IMR-90 (cell line): ENCODE data around the gene COX7A1. TPM values are rescaled to one million over a fixed set of nuclear protein-coding genes. Genes with fewer than 3 reads are reported as not detected.

Experiments
- ATAC-seq: fragments of 200-7000 bp; cut with Tn5 transposase; 2 replicates; pipeline ENCODE4 v1.9.1; 2020; ENCODE audit warnings: low read depth, mild to moderate bottlenecking, moderate library complexity
- BruUV-seq: library from RNA; stranded (reverse); fragments of 400-500 nt; replicated peaks from 2 replicates; lab custom pipeline; 2021; lab: Mats Ljungman, UMichigan
- CTCF ChIA-PET: fragments of 300-600 bp; formaldehyde crosslinking; extraction: SDS; loops from one replicate; lab custom pipeline; 2021; ENCODE audit warnings: antibody characterized with exemption; lab: Yijun Ruan, JAX
- POLR2A ChIA-PET: fragments of 300-600 bp; sonication (Branson Sonifier 250); formaldehyde crosslinking; loops from one replicate; lab custom pipeline; 2022; ENCODE audit warnings: antibody characterized with exemption; ENCODE audit not compliant: unreplicated experiment; lab: Charles Lee
- DNase-seq: peaks from one replicate; pipeline ENCODE4 v3.0.0; 2013
- H2AFZ ChIP-seq: replicated peaks from 2 replicates; pipeline ENCODE3; 2013; ENCODE audit warnings: low read length, mild to moderate bottlenecking; ENCODE audit not compliant: poor library complexity
- H2AK5ac ChIP-seq: 2 replicates; pipeline ENCODE4 v1.6.1; 2013; ENCODE audit warnings: low read depth, low read length, inconsistent platforms
- H2AK9ac ChIP-seq: replicated peaks from 2 replicates; pipeline ENCODE3; 2013; ENCODE audit warnings: mild to moderate bottlenecking, low read depth, low read length, moderate library complexity; ENCODE audit not compliant: poor library complexity
- H2BK120ac ChIP-seq: 2 replicates; pipeline ENCODE4 v1.6.1; 2013; ENCODE audit warnings: low read depth, low read length, inconsistent platforms
- H2BK15ac ChIP-seq: 3 replicates; pipeline ENCODE4 v1.6.1; 2013; ENCODE audit warnings: low read depth, low read length, inconsistent platforms
- H2BK20ac ChIP-seq: 2 replicates; pipeline ENCODE4 v1.6.1; 2013; ENCODE audit warnings: low read depth, mild to moderate bottlenecking, inconsistent platforms, low read length, moderate library complexity
- H2BK5ac ChIP-seq: 2 replicates; pipeline ENCODE4 v1.6.1; 2013; ENCODE audit warnings: mild to moderate bottlenecking, low read depth, low read length, inconsistent platforms; ENCODE audit not compliant: poor library complexity, severe bottlenecking
- H3K14ac ChIP-seq: replicated peaks from 2 replicates; pipeline ENCODE4 v1.6.1; 2013; ENCODE audit warnings: low read depth, low read length, inconsistent platforms
- H3K18ac ChIP-seq: 2 replicates; pipeline ENCODE4 v1.6.1; 2013; ENCODE audit warnings: low read depth, low read length, control low read depth
- H3K23ac ChIP-seq: 2 replicates; pipeline ENCODE4 v1.6.1; 2013; ENCODE audit warnings: low read depth, low read length, inconsistent platforms
- H3K27ac ChIP-seq: 2 replicates; pipeline ENCODE4 v1.5.1; 2013; ENCODE audit warnings: mild to moderate bottlenecking, control low read depth, low read length; ENCODE audit not compliant: insufficient read depth
- H3K27me3 ChIP-seq: 2 replicates; pipeline ENCODE4 v1.6.1; 2013; ENCODE audit warnings: low read length; ENCODE audit not compliant: control insufficient read depth, insufficient read depth
- H3K36me3 ChIP-seq: 2 replicates; pipeline ENCODE4 v1.6.1; 2013; ENCODE audit warnings: low read length, mixed read lengths; ENCODE audit not compliant: control insufficient read depth, insufficient read depth
- H3K4ac ChIP-seq: 2 replicates; pipeline ENCODE4 v1.6.1; 2013; ENCODE audit warnings: low read depth, low read length, inconsistent platforms
- H3K4me1 ChIP-seq: 2 replicates; pipeline ENCODE4 v1.6.1; 2013; ENCODE audit warnings: low read length, mixed read lengths; ENCODE audit not compliant: control insufficient read depth, insufficient read depth
- H3K4me2 ChIP-seq: 2 replicates; pipeline ENCODE4 v1.6.1; 2013; ENCODE audit warnings: low read depth, mild to moderate bottlenecking, control low read depth, low read length, moderate library complexity
- H3K4me3 ChIP-seq: 2 replicates; pipeline ENCODE4 v1.5.1; 2013; ENCODE audit warnings: low read depth, mild to moderate bottlenecking, control low read depth, low read length, moderate library complexity; ENCODE audit not compliant: insufficient read depth
- H3K56ac ChIP-seq: 2 replicates; pipeline ENCODE4 v1.6.1; 2013; ENCODE audit warnings: low read length, inconsistent platforms; ENCODE audit not compliant: insufficient read depth; ENCODE audit errors: extremely low read depth
- H3K79me1 ChIP-seq, 2 experiments: 2 replicates each; pipeline ENCODE4 v1.6.1; 2013; ENCODE audit warnings: low read length in 2 of 2, inconsistent platforms in 1 of 2, low read depth in 1 of 2
- H3K9ac ChIP-seq: 2 replicates; pipeline ENCODE4 v1.6.1; 2013; ENCODE audit warnings: low read depth, low read length, control low read depth
- H3K9me1 ChIP-seq: 2 replicates; pipeline ENCODE4 v1.6.1; 2013; ENCODE audit warnings: low read length, inconsistent platforms; ENCODE audit not compliant: insufficient read depth
- H3K9me3 ChIP-seq: 2 replicates; pipeline ENCODE4 v1.6.1; 2013; ENCODE audit warnings: low read length; ENCODE audit not compliant: control insufficient read depth, insufficient read depth
- H4K20me1 ChIP-seq: 2 replicates; pipeline ENCODE4 v1.6.1; 2013; ENCODE audit warnings: low read length, inconsistent platforms; ENCODE audit not compliant: insufficient read depth
- H4K5ac ChIP-seq: 2 replicates; pipeline ENCODE4 v1.6.1; 2013; ENCODE audit warnings: mild to moderate bottlenecking, low read depth, low read length, control low read depth
- H4K8ac ChIP-seq, 2 experiments: 2 replicates each; pipeline ENCODE4 v1.6.1; 2013; ENCODE audit warnings: low read depth in 2 of 2, low read length in 2 of 2, control low read depth in 1 of 2, inconsistent platforms in 1 of 2
- H4K91ac ChIP-seq: 2 replicates; pipeline ENCODE4 v1.6.1; 2013; ENCODE audit warnings: low read depth, low read length, inconsistent platforms; ENCODE audit not compliant: insufficient read depth
- CEBPB ChIP-seq: IDR thresholded peaks from 2 replicates; pipeline ENCODE4 v1.6.1; 2012; ENCODE audit warnings: low read depth, low read length, improper control_type of control experiment
- FOS ChIP-seq: fragments of 150-350 bp; IDR thresholded peaks from 2 replicates; pipeline ENCODE4 v1.6.1; 2016; ENCODE audit warnings: low read depth, low read length
- MAZ ChIP-seq: IDR thresholded peaks from 2 replicates; pipeline ENCODE4 v1.6.1; 2012; ENCODE audit warnings: low read depth, mild to moderate bottlenecking, low read length, improper control_type of control experiment, moderate library complexity, borderline replicate concordance
- MXI1 ChIP-seq: IDR thresholded peaks from 2 replicates; pipeline ENCODE4 v1.6.1; 2012; ENCODE audit warnings: low read depth, mild to moderate bottlenecking, low read length, moderate library complexity, borderline replicate concordance
- NFE2L2 ChIP-seq: fragments of 150-350 bp; IDR thresholded peaks from 2 replicates; pipeline ENCODE4 v1.6.1; 2016; ENCODE audit warnings: low read depth, mild to moderate bottlenecking, low read length
- POLR2A ChIP-seq: IDR thresholded peaks from 2 replicates; pipeline ENCODE4 v1.6.1; 2012; ENCODE audit warnings: mild to moderate bottlenecking, low read depth, low read length
- RAD21 ChIP-seq: IDR thresholded peaks from 2 replicates; pipeline ENCODE4 v1.6.1; 2012; ENCODE audit warnings: low read length, improper control_type of control experiment
- RCOR1 ChIP-seq: IDR thresholded peaks from 2 replicates; pipeline ENCODE4 v1.6.1; 2012; ENCODE audit warnings: mild to moderate bottlenecking, low read length, improper control_type of control experiment; ENCODE audit not compliant: insufficient replicate concordance
- RFX5 ChIP-seq: IDR thresholded peaks from 2 replicates; pipeline ENCODE4 v1.8.0; 2012; ENCODE audit warnings: low read depth, mild to moderate bottlenecking, low read length, moderate library complexity
- WGBS, 2 experiments: methylation state at CpG; one replicate each; pipeline versions ENCODE4 v1.1.5 to v1.1.7; 2013; ENCODE audit warnings: missing lambda C conversion rate in 2 of 2; ENCODE audit not compliant: insufficient read length in 1 of 2; ENCODE audit errors: extremely low coverage in 2 of 2; 5-methylcytosine and 5-hydroxymethylcytosine counted together
- dilution Hi-C: fragments of 300-500 bp; cut with HindIII; formaldehyde crosslinking; loops from one replicate; pipeline ENCODE4 v1.14.3; 2018; ENCODE audit warnings: low sequenced_read_pairs; ENCODE audit not compliant: unreplicated experiment
- in situ Hi-C: fragments of 300-500 bp; cut with MboI; formaldehyde crosslinking; loops from 3 replicates; pipeline ENCODE4 v1.14.3; 2019; ENCODE audit warnings: low sequenced_read_pairs, inconsistent platforms, mixed read lengths
- intact Hi-C: fragments of 100-400 bp; cut with micrococcal nuclease; formaldehyde crosslinking; loops from 2 replicates; pipeline ENCODE4 v1.10.0; 2022
- polyA plus RNA-seq, 3 experiments: library from polyadenylated mRNA; depleted of rRNA; stranded (reverse); fragments of >200 nt; gene quantifications; 2 replicates each; pipeline ENCODE4 v1.2.3, GENCODE V29; 2012; ENCODE audit warnings: low replicate concordance in 1 of 3
- total RNA-seq: library from RNA; depleted of rRNA; stranded (reverse); fragments of >200 nt; gene quantifications from 2 replicates; pipeline ENCODE4 v1.2.3, GENCODE V29; 2012

Gene COX7A1
- total and polyA plus RNA-seq, 2 of the 4 experiments (the other 2 are of a cell fraction) = 0.54 to 6.9 TPM

DNA sequence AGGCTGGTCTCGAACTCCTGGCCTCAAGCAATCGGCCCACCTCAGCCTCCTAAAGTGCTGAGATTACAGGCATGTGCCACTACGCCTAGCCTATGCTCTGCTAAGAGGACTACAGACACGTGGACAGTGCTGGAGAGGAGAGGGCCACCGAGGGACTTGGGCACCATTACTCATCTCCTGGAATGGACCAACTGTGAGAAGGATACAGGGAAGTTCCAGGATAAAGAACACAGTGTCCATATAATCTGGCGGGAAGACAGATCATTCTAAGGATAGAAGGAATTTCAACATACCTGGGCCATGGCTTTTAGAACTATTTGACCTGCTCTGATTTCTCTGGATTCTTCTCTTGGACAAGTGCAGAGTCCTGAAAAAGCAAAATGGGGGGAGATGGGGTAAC, 49.4 kb upstream of the COX7A1 start (continued):
- TF ChIP-seq RCOR1 = no peak
- no peak for TF ChIP-seq MAZ
- TF ChIP-seq NFE2L2 = no peak
- TF ChIP-seq RAD21 = no peak

DNA sequence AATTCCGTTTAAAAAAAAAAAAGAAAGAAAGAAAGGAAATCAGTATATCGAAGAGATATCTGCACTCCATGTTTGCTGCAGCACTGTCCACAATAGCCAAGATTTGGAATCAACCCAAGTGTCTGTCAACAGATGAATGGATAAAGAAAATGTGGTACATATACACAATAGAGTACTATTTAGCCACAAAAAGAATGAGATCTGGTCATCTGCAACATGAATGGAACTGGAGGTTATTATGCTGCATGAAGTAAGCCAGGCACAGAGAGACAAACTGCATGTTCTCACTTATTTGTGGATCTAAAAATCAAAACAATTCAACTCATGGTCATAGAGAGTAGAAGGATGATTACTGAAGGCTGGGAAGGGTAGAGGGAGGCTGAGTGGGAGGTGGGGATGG, 45.9 kb upstream of the COX7A1 start:
- ATAC-seq = no peak
- Histone ChIP-seq H2BK15ac (no peak overlapping the region), H3K23ac (no peak overlapping the region), H2AK9ac (no peak overlapping the region), H3K4me1 (no peaks in the 10 kb centered on the region), H3K79me1 (peaks cover 0 to 5% of the 10 kb centered on the region in 2 experiments; a peak in 2 of 4 replicates), H2AK5ac (no peak overlapping the region), H3K56ac (no peak overlapping the region), H3K27ac (no peak overlapping the region), H3K36me3 (peaks cover 16% of the 10 kb centered on the region), H3K9me1 (no peaks in the 10 kb centered on the region), H2AFZ (no peak overlapping the region), H4K91ac (no peak overlapping the region), H3K14ac (no peak overlapping the region), H2BK120ac (no peak overlapping the region), H2BK5ac (no peak overlapping the region), H3K4me3 (no peak overlapping the region), H3K18ac (no peak overlapping the region), H3K4ac (no peak overlapping the region), H3K27me3 (no peaks in the 10 kb centered on the region), H3K9me3 (no peaks in the 10 kb centered on the region), H4K20me1 (no peaks in the 10 kb centered on the region), H3K9ac (no peak overlapping the region), H2BK20ac (no peak overlapping the region), H4K8ac (no peak overlapping the region), H3K4me2 (no peak overlapping the region), H4K5ac (no peak overlapping the region)
- intact Hi-C loops = no loop called here
- TF ChIP-seq RFX5 = no peak
- no peak for TF ChIP-seq FOS
- no peak for TF ChIP-seq POLR2A
- TF ChIP-seq CEBPB = no peak
- no peak for TF ChIP-seq MXI1
- no CpG with 5 or more reads among the region's 2 CpGs for WGBS, 2 experiments
- dilution Hi-C loops = no loop called here
- no TSS peak for BruUV-seq
- POLR2A ChIA-PET = no interaction called here
- DNase-seq = no peak
- in situ Hi-C loops = loop anchor here (25.0 kb wide), 1 partner anchor 289 kb away; the partner anchor contains the start of gene ZNF566
- CTCF ChIA-PET = no interaction called here
